ENCODE measurements around the gene AEN.

AEN gene

DNA sequence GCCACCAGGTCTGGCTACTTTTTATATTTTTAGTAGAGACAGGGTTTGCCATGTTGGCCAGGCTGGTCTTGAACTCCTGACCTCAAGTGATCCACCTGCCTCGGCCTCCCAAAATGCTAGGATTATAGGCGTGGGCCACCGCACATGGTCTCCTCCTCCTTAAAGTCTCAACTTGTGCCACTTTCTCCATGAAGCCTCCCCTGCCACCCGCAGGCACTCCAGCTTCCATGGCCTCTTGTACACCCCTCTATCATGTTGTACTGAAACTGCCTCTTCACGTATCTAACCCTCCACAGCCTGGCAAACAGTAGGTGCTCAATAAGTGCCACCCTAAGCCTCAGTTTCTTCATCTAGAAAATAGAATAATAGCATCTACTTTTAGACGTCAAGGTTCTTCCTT lies 57.6 kb downstream of the AEN start:
- no peak for TF ChIP-seq CTCF (conservative IDR thresholded peaks at IDR 0.05)
- H3K27ac ChIP-seq: no peak overlapping the region

- no peak for TF ChIP-seq CTCF (conservative IDR thresholded peaks at IDR 0.05)
- no peak overlapping the region for H3K27ac ChIP-seq
These were observed 59.3 kb downstream of the AEN start for GRCh38 chr15:88680241-88681001.

DNA sequence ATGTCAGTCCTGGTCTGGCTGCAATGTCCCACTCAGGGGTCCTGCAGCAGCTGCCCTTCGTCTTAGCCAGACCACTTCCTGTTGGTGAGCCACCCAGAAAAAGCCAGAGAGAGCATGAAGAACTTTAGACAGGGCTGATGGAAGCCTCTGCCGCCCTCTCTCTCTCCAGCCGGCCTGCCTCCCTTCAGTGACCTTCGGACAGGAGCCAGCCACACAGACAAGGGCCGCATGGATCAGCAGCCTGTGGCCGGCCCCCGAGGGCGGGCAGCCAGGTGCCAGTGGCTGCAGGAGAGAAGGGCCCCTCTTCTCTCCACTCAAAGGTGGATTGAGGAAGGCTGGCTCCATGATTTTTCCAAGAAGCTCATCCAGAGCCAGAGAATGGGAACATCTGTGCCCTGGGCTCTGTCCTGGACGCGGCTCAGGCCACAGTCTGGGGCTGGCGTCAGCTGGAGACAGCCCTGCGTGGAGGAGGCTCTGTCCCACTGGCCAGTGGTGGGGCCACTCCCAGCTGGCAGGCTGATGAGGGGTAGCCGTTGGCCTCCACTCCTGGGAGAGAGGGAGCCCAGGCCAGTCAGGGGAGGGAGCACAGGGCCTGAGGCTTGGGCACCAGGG lies 60.6 kb downstream of the AEN start:
- no peak for TF ChIP-seq CTCF (conservative IDR thresholded peaks at IDR 0.05)
- H3K27ac ChIP-seq: no peak overlapping the region

Measured in VCaP (cell line).